WTC11 (cell line): ENCODE data around the gene TOR1A.

Experiments
- ATF6 ChIP-seq: sonication (generic); formaldehyde crosslinking; IDR thresholded peaks from 2 replicates; pipeline ENCODE4 v1.8.1; 2023; ENCODE audit warnings: mild to moderate bottlenecking, missing genetic modification reagents
- ELF4 ChIP-seq: sonication (generic); formaldehyde crosslinking; IDR thresholded peaks from 2 replicates; pipeline ENCODE4 v1.8.1; 2022; ENCODE audit warnings: low read depth, mild to moderate bottlenecking, moderate library complexity, missing genetic modification reagents
- ETV6 ChIP-seq: sonication (generic); formaldehyde crosslinking; IDR thresholded peaks from 2 replicates; pipeline ENCODE4 v1.8.1; 2022; ENCODE audit warnings: mild to moderate bottlenecking, missing genetic modification reagents
- NFE2L1 ChIP-seq: sonication (generic); formaldehyde crosslinking; IDR thresholded peaks from 2 replicates; pipeline ENCODE4 v1.8.1; 2023; ENCODE audit warnings: missing genetic modification reagents
- ZNF138 ChIP-seq: sonication (generic); formaldehyde crosslinking; conservative IDR thresholded peaks from 2 replicates; pipeline ENCODE4 v1.8.1; 2022; ENCODE audit warnings: mild to moderate bottlenecking, moderate library complexity, missing genetic modification reagents
- ZSCAN18 ChIP-seq: fragments of 250-450 bp; sonication (Bioruptor Pico); IDR thresholded peaks from 2 replicates; pipeline ENCODE4 v2.1.2; 2022; ENCODE audit warnings: mild to moderate bottlenecking, moderate library complexity

- TF ChIP-seq NFE2L1 (CRISPR knock-in tag) (no peak), ELF4 (CRISPR knock-in tag) (no peak), ETV6 (CRISPR knock-in tag) (no peak), ZNF138 (CRISPR knock-in tag) (no peak), ZSCAN18 (CRISPR knock-in tag) (no peak), ATF6 (CRISPR knock-in tag) (no peak)
These were observed 37.5 kb downstream of the TOR1A start for GRCh38 chr9:129786481-129786880.
